Gastrocnemius medialis (tissue), 4 donors: Measurements from ENCODE around the gene LRRC74A. TPM values are rescaled to one million over a fixed set of nuclear protein-coding genes. Genes with fewer than 3 reads are reported as not detected.

Source experiments
- ATAC-seq, 2 donors: fragments of 150-250 bp; one replicate each; pipeline ENCODE4 v1.9.1; 2016
- DNase-seq, 2 donors: peaks; one replicate each; pipeline ENCODE4 v3.0.0-alpha.2; 2019
- H3K27ac ChIP-seq, 4 donors: fragments of 200-600 bp; sonication (generic); 1 replicate in 1 of 4; 2 replicates in 3 of 4; pipeline ENCODE4 v1.5.1; 2016 to 2018; ENCODE audit warnings: mild to moderate bottlenecking in 2 of 4, moderate library complexity in 1 of 4
- H3K27me3 ChIP-seq, 3 donors: fragments of 200-600 bp; sonication (generic) in 2 of 3; 1 replicate in 1 of 3; 2 replicates in 2 of 3; pipeline versions ENCODE4 v1.5.1 to v1.6.0; 2016 to 2019; ENCODE audit warnings: mild to moderate bottlenecking in 1 of 3, moderate library complexity in 1 of 3
- H3K36me3 ChIP-seq, 2 donors: fragments of 200-600 bp; sonication (generic) in 1 of 2; one replicate each; pipeline ENCODE4 v1.5.1; 2017 to 2018
- H3K4me1 ChIP-seq, 2 donors: fragments of 200-600 bp; sonication (generic) in 1 of 2; one replicate each; pipeline ENCODE4 v1.5.1; 2016 to 2017; ENCODE audit warnings: mild to moderate bottlenecking in 2 of 2
- H3K4me3 ChIP-seq, 4 donors: fragments of 200-600 bp; sonication (generic) in 3 of 4; 1 replicate in 1 of 4; 2 replicates in 3 of 4; pipeline ENCODE4 v1.5.1; 2016 to 2019; ENCODE audit warnings: mild to moderate bottlenecking in 2 of 4
- H3K9me3 ChIP-seq, 3 donors: fragments of 200-600 bp; sonication (generic) in 2 of 3; 1 replicate in 1 of 3; 2 replicates in 2 of 3; pipeline ENCODE4 v1.5.1; 2016 to 2019
- CTCF ChIP-seq, 5 experiments: fragments of 450-650 bp in 3 of 5; fragments of 200-600 bp in 2 of 5; sonication (generic) in 2 of 5; IDR thresholded peaks in 4 of 5; conservative IDR thresholded peaks in 1 of 5; 1 replicate in 4 of 5; 2 replicates in 1 of 5; pipeline ENCODE4 v1.5.1; 2016 to 2019; ENCODE audit warnings: antibody characterized with exemption in 5 of 5, mild to moderate bottlenecking in 3 of 5, moderate library complexity in 3 of 5
- POLR2A ChIP-seq, 2 donors: fragments of 450-650 bp; IDR thresholded peaks; one replicate each; pipeline ENCODE4 v1.6.1; 2017; ENCODE audit warnings: antibody characterized with exemption in 2 of 2, mild to moderate bottlenecking in 2 of 2, moderate library complexity in 2 of 2
- in situ Hi-C, 4 donors: fragments of 200-750 bp; cut with MboI; loops; one replicate each; pipeline versions ENCODE4 v1.15.0 to v1.8.0; 2017; ENCODE audit warnings: low sequenced_read_pairs in 4 of 4
- intact Hi-C: fragments of 100-400 bp; cut with DNase I; formaldehyde crosslinking; loops from one replicate; pipeline ENCODE4 v1.15.1; 2023; ENCODE audit warnings: low total_unique reads
- total RNA-seq, 4 donors: library from RNA; depleted of rRNA; stranded (reverse); fragments of >200 nt; gene quantifications; one replicate each; pipeline versions ENCODE4 v1.1.0 to v1.2.3, GENCODE V29; 2016

LRRC74A gene
- total RNA-seq, 4 donors from 2014 or later: not detected

GRCh38 chr14:76829013-76829365 lies 2.8 kb downstream of the LRRC74A start:
- in situ Hi-C loops: no loop called here
- DNase-seq (no peak), ATAC-seq (no peak)
- Histone ChIP-seq H3K27me3 (no peaks in the 10 kb centered on the region), H3K4me3 (no peak overlapping the region), H3K4me1 (peaks cover 4 to 15% of the 10 kb centered on the region in 2 donors), H3K27ac (peak overlapping the region in 2 of 4 donors; percentile 41 to 49), H3K9me3 (no peaks in the 10 kb centered on the region), H3K36me3 (no peaks in the 10 kb centered on the region)
- TF ChIP-seq CTCF (IDR thresholded peaks at IDR 0.05 in 4 of 5, conservative IDR thresholded peaks at IDR 0.05 in 1 of 5): no peak
- TF ChIP-seq POLR2A (IDR thresholded peaks at IDR 0.05): no peak
- intact Hi-C loops: no loop called here

- ATAC-seq: peak; percentile 51 to 77
- H3K4me3 ChIP-seq: no peak overlapping the region
- H3K4me1 ChIP-seq: peaks cover 4 to 15% of the 10 kb centered on the region in 2 donors
Measured at GRCh38 chr14:76829650-76830421, 3.6 kb downstream of the LRRC74A start.

GRCh38 chr14:76830556-76830955 lies 4.3 kb downstream of the LRRC74A start:
- H3K4me1 ChIP-seq: peaks cover 4 to 15% of the 10 kb centered on the region in 2 donors
- intact Hi-C loops (no loop called here), in situ Hi-C loops (no loop called here)
- DNase-seq (no peak), ATAC-seq (no peak)
- peak overlapping the region in 1 of 4 donors; percentile 41 for H3K27ac ChIP-seq
- no peaks in the 10 kb centered on the region for H3K36me3 ChIP-seq
- H3K4me3 ChIP-seq: no peak overlapping the region
- H3K9me3 ChIP-seq: no peaks in the 10 kb centered on the region
- TF ChIP-seq CTCF (IDR thresholded peaks at IDR 0.05 in 4 of 5, conservative IDR thresholded peaks at IDR 0.05 in 1 of 5): no peak
- no peak for TF ChIP-seq POLR2A (IDR thresholded peaks at IDR 0.05)
- no peaks in the 10 kb centered on the region for H3K27me3 ChIP-seq

More at GRCh38 chr14:76829650-76830421, 3.6 kb downstream of the LRRC74A start:
- no peaks in the 10 kb centered on the region for H3K27me3 ChIP-seq
- H3K9me3 ChIP-seq: no peaks in the 10 kb centered on the region
- intact Hi-C loops (no loop called here), in situ Hi-C loops (no loop called here)
- DNase-seq: peak in 1 of 2 donors; percentile 77
- H3K27ac ChIP-seq: peak overlapping the region in 3 of 4 donors; percentile 18 to 41 (median 33)
- TF ChIP-seq POLR2A (IDR thresholded peaks at IDR 0.05): no peak
- no peak for TF ChIP-seq CTCF (IDR thresholded peaks at IDR 0.05 in 4 of 5, conservative IDR thresholded peaks at IDR 0.05 in 1 of 5)
- no peaks in the 10 kb centered on the region for H3K36me3 ChIP-seq

GRCh38 chr14:76832503-76832988 lies 6.3 kb downstream of the LRRC74A start:
- Histone ChIP-seq H3K4me3 (no peak overlapping the region), H3K36me3 (no peaks in the 10 kb centered on the region), H3K4me1 (peaks cover 4 to 15% of the 10 kb centered on the region in 2 donors), H3K9me3 (no peaks in the 10 kb centered on the region), H3K27me3 (no peaks in the 10 kb centered on the region), H3K27ac (no peak overlapping the region)
- ATAC-seq: peak in 1 of 2 donors; percentile 8
- TF ChIP-seq POLR2A (IDR thresholded peaks at IDR 0.05) (no peak), CTCF (IDR thresholded peaks at IDR 0.05 in 4 of 5, conservative IDR thresholded peaks at IDR 0.05 in 1 of 5) (no peak)
- intact Hi-C loops: no loop called here
- no peak for DNase-seq
- in situ Hi-C loops: no loop called here
